Muscle layer of duodenum (tissue), 2 donors: ENCODE measurements around the gene ATP8B2.
A peak's percentile ranks its signal among the peaks of the same experiment; 100 is the strongest.
"Not testable (repeated sequence)": the region's sequence is repeated elsewhere in the genome, so short reads cannot be mapped to it uniquely, and the experiment has no call there.

Experiments
- H3K27ac ChIP-seq: one replicate; pipeline ENCODE4 v1.7.0; 2013; ENCODE audit warnings: mild to moderate bottlenecking, low read length
- H3K27me3 ChIP-seq: one replicate; pipeline ENCODE4 v1.7.0; 2013; ENCODE audit warnings: low read depth, mild to moderate bottlenecking, control low read depth, low read length
- H3K36me3 ChIP-seq, 2 donors: one replicate each; pipeline ENCODE4 v1.7.0; 2013; ENCODE audit warnings: low read length in 2 of 2, control low read depth in 1 of 2, mild to moderate bottlenecking in 1 of 2; ENCODE audit not compliant: insufficient read depth in 2 of 2, control insufficient read depth in 1 of 2
- H3K4me1 ChIP-seq, 2 donors: one replicate each; pipeline ENCODE4 v1.7.0; 2013; ENCODE audit warnings: low read length in 2 of 2, mild to moderate bottlenecking in 2 of 2, control low read depth in 1 of 2, moderate library complexity in 1 of 2; ENCODE audit not compliant: insufficient read depth in 2 of 2, control insufficient read depth in 1 of 2
- H3K4me3 ChIP-seq, 2 donors: one replicate each; pipeline ENCODE4 v1.7.0; 2013; ENCODE audit warnings: low read length in 2 of 2, low read depth in 1 of 2, mild to moderate bottlenecking in 1 of 2
- H3K9me3 ChIP-seq, 2 donors: one replicate each; pipeline ENCODE4 v1.7.0; 2013; ENCODE audit warnings: low read length in 2 of 2, control low read depth in 1 of 2, mild to moderate bottlenecking in 1 of 2; ENCODE audit not compliant: control insufficient read depth in 1 of 2
- donor health status: healthy.

The ATP8B2 gene, protein sequence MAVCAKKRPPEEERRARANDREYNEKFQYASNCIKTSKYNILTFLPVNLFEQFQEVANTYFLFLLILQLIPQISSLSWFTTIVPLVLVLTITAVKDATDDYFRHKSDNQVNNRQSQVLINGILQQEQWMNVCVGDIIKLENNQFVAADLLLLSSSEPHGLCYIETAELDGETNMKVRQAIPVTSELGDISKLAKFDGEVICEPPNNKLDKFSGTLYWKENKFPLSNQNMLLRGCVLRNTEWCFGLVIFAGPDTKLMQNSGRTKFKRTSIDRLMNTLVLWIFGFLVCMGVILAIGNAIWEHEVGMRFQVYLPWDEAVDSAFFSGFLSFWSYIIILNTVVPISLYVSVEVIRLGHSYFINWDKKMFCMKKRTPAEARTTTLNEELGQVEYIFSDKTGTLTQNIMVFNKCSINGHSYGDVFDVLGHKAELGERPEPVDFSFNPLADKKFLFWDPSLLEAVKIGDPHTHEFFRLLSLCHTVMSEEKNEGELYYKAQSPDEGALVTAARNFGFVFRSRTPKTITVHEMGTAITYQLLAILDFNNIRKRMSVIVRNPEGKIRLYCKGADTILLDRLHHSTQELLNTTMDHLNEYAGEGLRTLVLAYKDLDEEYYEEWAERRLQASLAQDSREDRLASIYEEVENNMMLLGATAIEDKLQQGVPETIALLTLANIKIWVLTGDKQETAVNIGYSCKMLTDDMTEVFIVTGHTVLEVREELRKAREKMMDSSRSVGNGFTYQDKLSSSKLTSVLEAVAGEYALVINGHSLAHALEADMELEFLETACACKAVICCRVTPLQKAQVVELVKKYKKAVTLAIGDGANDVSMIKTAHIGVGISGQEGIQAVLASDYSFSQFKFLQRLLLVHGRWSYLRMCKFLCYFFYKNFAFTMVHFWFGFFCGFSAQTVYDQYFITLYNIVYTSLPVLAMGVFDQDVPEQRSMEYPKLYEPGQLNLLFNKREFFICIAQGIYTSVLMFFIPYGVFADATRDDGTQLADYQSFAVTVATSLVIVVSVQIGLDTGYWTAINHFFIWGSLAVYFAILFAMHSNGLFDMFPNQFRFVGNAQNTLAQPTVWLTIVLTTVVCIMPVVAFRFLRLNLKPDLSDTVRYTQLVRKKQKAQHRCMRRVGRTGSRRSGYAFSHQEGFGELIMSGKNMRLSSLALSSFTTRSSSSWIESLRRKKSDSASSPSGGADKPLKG

DNA sequence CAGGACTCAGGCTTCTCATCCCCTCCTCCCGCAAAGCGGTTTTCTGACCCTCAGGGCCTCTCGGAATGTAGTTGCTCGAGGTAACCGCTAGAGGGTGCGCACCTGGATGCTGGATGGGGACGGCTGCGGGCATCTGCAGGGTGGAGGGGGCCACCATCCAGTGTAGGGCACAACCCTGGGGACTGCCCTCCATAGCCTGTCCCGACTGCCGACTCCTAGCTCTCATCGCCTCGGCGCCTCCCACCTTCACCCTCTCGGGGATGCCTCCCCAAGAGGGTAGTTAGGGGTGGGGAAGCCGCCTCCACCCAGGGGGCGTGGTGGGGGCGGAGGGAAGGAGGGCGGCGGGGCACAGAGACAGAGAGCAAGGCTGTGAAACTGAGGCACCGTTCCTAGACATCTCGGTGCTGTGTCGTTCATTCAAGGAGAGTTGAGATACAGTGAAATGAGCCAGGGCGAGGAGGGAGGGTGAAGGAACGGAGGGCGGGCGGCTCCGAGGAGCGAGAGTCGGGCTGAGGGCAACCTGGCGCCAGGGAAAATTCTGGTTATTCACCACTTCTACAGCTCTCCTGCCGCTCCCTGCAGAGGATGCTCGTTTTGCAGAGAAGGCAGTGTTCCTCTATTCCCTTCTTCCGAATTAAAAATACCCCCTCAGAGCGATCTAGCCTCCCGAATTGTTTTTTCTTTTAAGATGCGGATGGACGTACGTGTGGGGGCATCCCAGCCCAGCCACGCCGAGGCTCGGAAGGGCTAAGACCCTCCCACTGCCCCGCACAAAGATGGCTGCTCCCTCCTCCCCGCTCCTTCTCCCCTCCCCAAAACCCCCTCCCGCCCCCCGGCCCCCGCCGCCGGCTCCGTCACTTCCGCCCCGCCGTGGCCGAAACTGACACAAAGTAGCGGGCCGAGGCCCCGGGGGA, at the start of gene ATP8B2:
TSS of gene ATP8B2 (plus strand) at position 857 of the 914 bp plus-strand sequence. CDS start 2,617 bp downstream, outside the sequence.
- no peaks in the 10 kb centered on the region for H3K9me3 ChIP-seq
- H3K36me3 ChIP-seq = peaks cover 0 to 9% of the 10 kb centered on the region in 2 donors
- peaks cover 18 to 35% of the 10 kb centered on the region in 2 donors for H3K4me1 ChIP-seq
- peak within 1 kb of the TSS; percentile 83 to 92 for H3K4me3 ChIP-seq
- peak within 1 kb of the TSS; percentile 92 for H3K27ac ChIP-seq
- peaks cover 6% of the 10 kb centered on the region for H3K27me3 ChIP-seq

DNA sequence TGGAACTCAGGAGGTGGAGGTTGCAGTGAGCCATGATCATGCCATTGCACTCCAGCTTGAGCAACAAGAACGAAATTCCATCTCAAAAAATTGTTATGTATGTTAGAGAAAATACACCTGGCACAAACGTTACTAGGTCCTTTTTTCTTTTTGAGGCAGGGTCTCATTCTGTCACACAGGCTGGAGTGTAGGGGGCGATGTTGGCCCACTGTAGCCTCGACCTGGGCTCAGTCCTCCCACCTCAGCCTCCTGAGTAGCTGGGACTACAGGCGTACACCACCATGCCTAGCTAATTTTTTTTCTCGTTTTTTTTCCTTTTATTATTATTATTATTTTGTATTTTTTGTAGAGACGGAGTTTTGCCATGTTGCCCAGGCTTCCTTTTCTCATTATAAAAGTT, 48.5 kb upstream of the ATP8B2 start:
- Histone ChIP-seq H3K36me3 (peaks cover 11 to 23% of the 10 kb centered on the region in 2 donors), H3K9me3 (no peaks in the 10 kb centered on the region), H3K27me3 (no peaks in the 10 kb centered on the region), H3K27ac (no peak overlapping the region), H3K4me1 (peaks cover 3 to 12% of the 10 kb centered on the region in 2 donors), H3K4me3 (no peak overlapping the region)

DNA sequence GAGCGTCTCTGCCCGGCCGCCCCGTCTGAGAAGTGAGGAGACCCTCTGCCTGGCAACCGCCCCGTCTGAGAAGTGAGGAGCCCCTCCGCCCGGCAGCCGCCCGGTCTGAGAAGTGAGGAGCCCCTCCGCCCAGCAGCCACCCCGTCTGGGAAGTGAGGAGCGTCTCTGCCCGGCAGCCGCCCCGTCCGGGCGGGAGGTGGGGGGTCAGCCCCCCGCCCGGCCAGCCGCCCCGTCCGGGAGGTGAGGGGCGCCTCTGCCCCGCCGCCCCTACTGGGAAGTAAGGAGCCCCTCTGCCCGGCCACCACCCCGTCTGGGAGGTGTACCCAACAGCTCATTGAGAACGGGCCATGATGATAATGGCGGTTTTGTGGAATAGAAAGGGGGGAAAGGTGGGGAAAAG, 37.7 kb upstream of the ATP8B2 start:
- not testable (repeated sequence) for H3K4me3 ChIP-seq, H3K4me1 ChIP-seq, H3K27ac ChIP-seq, H3K27me3 ChIP-seq, H3K36me3 ChIP-seq, H3K9me3 ChIP-seq

DNA sequence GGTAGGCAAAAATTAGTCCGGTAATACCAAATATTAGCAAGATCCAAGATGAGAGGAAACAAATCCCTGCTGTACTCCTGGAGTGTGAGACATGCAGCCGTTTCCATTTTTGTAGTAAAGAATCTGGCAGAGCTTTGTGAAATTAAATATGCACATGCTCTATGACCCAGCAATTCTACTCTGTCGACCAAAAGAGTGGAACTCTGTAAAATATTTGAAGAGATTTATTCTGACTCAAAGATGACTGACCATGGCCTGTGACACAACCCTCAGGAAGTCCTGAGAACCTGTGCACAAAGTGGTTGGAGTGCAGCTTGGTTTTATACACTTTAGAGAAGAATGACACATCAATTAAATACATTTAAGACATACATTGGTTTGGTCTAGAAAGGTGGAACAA, 36.7 kb upstream of the ATP8B2 start:
- no peak overlapping the region for H3K27ac ChIP-seq
- no peaks in the 10 kb centered on the region for H3K36me3 ChIP-seq
- no peak overlapping the region for H3K4me3 ChIP-seq
- no peaks in the 10 kb centered on the region for H3K9me3 ChIP-seq
- H3K27me3 ChIP-seq = no peaks in the 10 kb centered on the region
- no peaks in the 10 kb centered on the region for H3K4me1 ChIP-seq

DNA sequence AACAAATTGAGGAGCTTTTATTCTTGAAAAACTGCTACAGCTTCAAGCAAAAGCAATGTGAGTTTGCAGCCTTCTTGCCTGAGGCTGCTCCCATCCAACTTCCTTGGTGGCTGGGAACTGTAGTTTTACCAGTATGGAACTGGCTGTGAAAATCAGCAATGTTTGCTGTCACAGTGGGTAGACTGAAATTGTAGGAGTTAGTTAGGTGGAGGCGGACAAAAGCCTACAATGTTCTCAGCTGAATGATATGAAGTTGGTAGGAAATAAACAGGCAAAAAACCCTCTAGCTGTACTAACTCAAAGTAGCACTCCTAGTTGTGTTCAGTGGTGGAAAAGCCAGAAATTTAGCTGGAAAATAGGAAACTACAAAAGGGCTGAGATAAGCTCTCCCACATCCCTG, 34.4 kb upstream of the ATP8B2 start:
- Histone ChIP-seq H3K4me3 (no peak overlapping the region), H3K27me3 (no peaks in the 10 kb centered on the region), H3K9me3 (peaks cover 4 to 11% of the 10 kb centered on the region in 2 donors), H3K27ac (no peak overlapping the region), H3K4me1 (no peaks in the 10 kb centered on the region), H3K36me3 (no peaks in the 10 kb centered on the region)

DNA sequence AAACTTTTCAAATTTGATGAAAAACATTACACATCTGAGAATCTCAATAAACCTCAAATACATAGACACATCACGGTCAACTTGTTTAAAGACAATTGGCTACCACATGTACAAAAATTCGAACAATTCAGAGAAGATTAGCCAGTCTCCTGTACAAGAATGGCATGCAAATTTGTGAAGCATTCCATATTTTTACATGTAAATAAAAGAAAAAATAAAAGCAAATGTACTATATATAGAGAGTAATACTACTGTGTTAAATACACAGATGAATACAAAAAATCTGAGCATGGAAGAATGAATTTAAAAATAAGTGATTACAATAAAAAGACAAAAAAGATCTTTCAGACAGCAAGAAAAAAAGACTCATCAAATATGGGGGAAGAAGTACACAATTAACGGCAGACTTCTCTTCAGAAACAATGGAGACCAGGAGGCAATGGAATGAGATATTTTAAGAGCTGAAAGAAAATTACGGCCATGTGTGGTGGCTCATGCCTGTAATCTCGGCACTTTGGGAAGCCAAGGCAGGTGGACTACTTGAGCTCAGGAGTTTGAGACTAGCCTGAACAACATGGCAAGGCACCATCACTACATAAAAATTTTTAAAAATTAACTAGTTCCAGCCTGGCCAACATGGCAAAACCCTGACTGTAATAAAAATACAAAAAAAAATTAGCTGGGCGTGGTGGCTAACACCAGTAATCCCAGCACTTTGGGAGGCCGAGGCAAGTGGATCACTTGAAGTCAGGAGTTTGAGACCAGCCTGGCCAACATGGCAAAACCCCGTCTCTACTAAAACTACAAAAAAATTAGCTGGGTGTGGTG, 29.7 kb upstream of the ATP8B2 start:
- no peaks in the 10 kb centered on the region for H3K36me3 ChIP-seq
- H3K27me3 ChIP-seq = no peaks in the 10 kb centered on the region
- H3K4me3 ChIP-seq = no peak overlapping the region
- H3K4me1 ChIP-seq = no peaks in the 10 kb centered on the region
- peaks cover 4 to 12% of the 10 kb centered on the region in 2 donors for H3K9me3 ChIP-seq
- H3K27ac ChIP-seq = no peak overlapping the region

DNA sequence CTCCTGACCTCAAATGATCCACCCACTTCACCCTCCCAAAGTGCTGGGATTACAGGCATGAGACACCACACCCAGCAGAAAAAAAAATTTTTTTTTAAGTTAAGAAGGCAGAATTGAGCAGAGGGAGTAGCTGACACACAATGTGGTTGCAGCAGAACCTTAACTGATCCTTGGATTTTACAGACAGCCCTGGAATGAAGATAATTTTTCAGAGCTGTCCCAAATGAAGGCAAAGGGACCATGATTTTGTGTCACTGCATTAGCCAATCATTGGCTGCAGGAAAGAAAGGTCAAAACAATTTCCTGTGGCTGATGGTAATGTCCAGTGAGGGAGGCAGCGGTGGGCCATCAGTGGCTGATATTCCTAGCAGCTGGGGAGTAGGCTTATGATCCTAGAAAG, 23.7 kb upstream of the ATP8B2 start:
- no peak overlapping the region for H3K4me3 ChIP-seq
- H3K36me3 ChIP-seq = no peaks in the 10 kb centered on the region
- H3K27me3 ChIP-seq = no peaks in the 10 kb centered on the region
- H3K27ac ChIP-seq = no peak overlapping the region
- no peaks in the 10 kb centered on the region for H3K4me1 ChIP-seq
- H3K9me3 ChIP-seq = no peaks in the 10 kb centered on the region

DNA sequence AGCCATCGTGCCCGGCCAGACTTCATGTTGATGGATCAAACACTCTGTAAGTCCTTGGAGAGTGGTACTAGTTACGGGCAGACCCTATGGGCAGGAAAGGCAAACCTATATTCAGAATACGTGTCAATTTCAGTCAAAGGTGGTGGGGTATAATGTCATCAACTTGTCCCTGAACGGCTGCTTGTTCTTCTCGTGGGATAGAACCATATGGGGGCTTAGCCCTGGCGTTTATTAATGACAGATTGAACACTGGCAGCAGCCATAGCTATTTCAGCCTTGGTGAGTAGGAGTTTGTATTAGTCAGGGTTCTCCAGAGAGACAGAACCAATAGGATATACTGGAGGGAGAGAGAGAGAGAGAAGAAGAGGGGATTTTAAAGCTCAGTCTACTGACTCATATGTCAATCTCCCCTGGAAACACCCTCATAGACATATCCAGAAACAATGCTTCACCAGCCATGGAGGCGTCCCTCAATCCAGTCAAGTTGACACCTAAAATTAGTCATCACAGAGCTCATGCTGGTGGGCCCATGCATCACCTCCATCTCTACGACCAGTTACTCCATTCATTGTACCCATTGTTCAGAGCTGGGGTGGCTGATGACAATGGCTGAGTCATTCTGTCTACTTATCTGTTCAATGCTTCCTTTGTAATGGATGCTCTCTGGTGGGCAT, 20.5 kb upstream of the ATP8B2 start:
- no peaks in the 10 kb centered on the region for H3K9me3 ChIP-seq
- no peak overlapping the region for H3K27ac ChIP-seq
- H3K27me3 ChIP-seq = no peaks in the 10 kb centered on the region
- H3K4me1 ChIP-seq = no peaks in the 10 kb centered on the region
- H3K36me3 ChIP-seq = no peaks in the 10 kb centered on the region
- no peak overlapping the region for H3K4me3 ChIP-seq

DNA sequence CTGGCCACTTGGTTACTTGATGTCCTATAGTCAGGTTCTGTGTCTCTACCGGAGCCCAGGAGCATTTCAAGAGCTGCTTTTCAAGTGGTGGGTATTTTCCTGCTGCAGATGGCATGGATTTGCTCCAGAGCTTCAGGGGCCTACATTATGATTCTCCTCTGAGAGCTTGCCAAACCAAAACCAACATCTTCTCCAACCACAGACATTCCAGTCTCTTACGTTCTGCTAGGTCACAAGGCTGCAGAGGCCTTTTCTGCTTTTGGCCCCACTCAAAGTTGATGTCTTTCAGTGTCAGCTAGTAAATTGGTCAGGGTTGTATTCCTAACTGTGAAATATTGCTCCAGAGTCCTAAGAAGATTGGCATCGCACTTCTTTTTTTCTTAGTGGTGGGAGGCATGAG, 19.2 kb upstream of the ATP8B2 start:
- H3K9me3 ChIP-seq = no peaks in the 10 kb centered on the region
- H3K27ac ChIP-seq = no peak overlapping the region
- H3K27me3 ChIP-seq = no peaks in the 10 kb centered on the region
- no peak overlapping the region for H3K4me3 ChIP-seq
- no peaks in the 10 kb centered on the region for H3K4me1 ChIP-seq
- H3K36me3 ChIP-seq = no peaks in the 10 kb centered on the region
